Activated B cell treated with CpG ODN at 0.5 μM for 24 hours (primary cell): Measurements from ENCODE around the gene ATP8B1. TPM values are rescaled to one million over a fixed set of nuclear protein-coding genes. Genes with fewer than 3 reads are reported as not detected.

ENCODE experiments used
- ATAC-seq: fragments of 200-7000 bp; cut with Tn5 transposase; one replicate; pipeline ENCODE4 v1.10.0; 2021; ENCODE audit warnings: low read depth, mild to moderate bottlenecking, moderate library complexity
- CTCF ChIA-PET: fragments of 350-600 bp; sonication (Branson Sonifier 250); formaldehyde crosslinking; loops from one replicate; lab custom pipeline; 2021; ENCODE audit warnings: antibody characterized with exemption; lab: Charles Lee
- POLR2A ChIA-PET: fragments of 350-600 bp; sonication (Branson Sonifier 250); formaldehyde crosslinking; loops from one replicate; lab custom pipeline; 2021; ENCODE audit warnings: antibody characterized with exemption; lab: Charles Lee
- DNase-seq: peaks from one replicate; pipeline ENCODE4 v3.0.0; 2022
- H3K27ac Mint-ChIP-seq: one replicate; pipeline ENCODE4 v1.8.0; 2020; ENCODE audit warnings: mixed read lengths
- H3K27me3 Mint-ChIP-seq: one replicate; pipeline ENCODE4 v1.8.0; 2021; ENCODE audit warnings: mixed read lengths
- H3K36me3 Mint-ChIP-seq: one replicate; pipeline ENCODE4 v1.8.0; 2021; ENCODE audit warnings: low read depth, mixed read lengths
- H3K4me1 Mint-ChIP-seq: one replicate; pipeline ENCODE4 v1.8.0; 2021; ENCODE audit warnings: mixed read lengths
- H3K4me3 Mint-ChIP-seq: one replicate; pipeline ENCODE4 v1.8.0; 2020; ENCODE audit warnings: mild to moderate bottlenecking, mixed read lengths
- H3K9me3 Mint-ChIP-seq: one replicate; pipeline ENCODE4 v1.8.0; 2020; ENCODE audit warnings: mixed read lengths
- CTCF ChIP-seq: fragments of 200-600 bp; IDR thresholded peaks from one replicate; pipeline ENCODE4 v1.8.0; 2022; ENCODE audit warnings: antibody characterized with exemption, mild to moderate bottlenecking
- intact Hi-C: fragments of 100-400 bp; cut with micrococcal nuclease; formaldehyde crosslinking; loops from one replicate; pipeline ENCODE4 v1.15.1; 2024
- total RNA-seq: library from RNA; stranded (reverse); gene quantifications from 2 replicates; pipeline ENCODE4 v1.2.3, GENCODE V29; 2022

The ATP8B1 gene
- total RNA-seq, 1 donor from 2014 or later, result 0.69 TPM

GRCh38 chr18:57640236-57640635 lies 162.9 kb downstream of the ATP8B1 start:
- intact Hi-C loops, result no loop called here
- H3K36me3 Mint-ChIP-seq, result peaks cover 55% of the 10 kb centered on the region
- no peaks in the 10 kb centered on the region for H3K27me3 Mint-ChIP-seq
- peaks cover 2% of the 10 kb centered on the region for H3K9me3 Mint-ChIP-seq
- no peak overlapping the region for H3K4me3 Mint-ChIP-seq
- no peak for ATAC-seq
- no peak for DNase-seq
- no peak for TF ChIP-seq CTCF
- POLR2A ChIA-PET, result interaction anchor here (0.7 to 1.1 kb wide), 2 partner anchors 9 to 18 kb away, joined by 3 to 11 read pairs; no protein-coding TSS in a partner anchor
- H3K4me1 Mint-ChIP-seq, result peaks cover 30% of the 10 kb centered on the region
- peak overlapping the region; percentile 12 for H3K27ac Mint-ChIP-seq
- CTCF ChIA-PET, result no interaction called here

- DNase-seq (no peak), ATAC-seq (no peak)
- ChIA-PET POLR2A (interaction anchor here (0.6 to 2.1 kb wide), 8 partner anchors 13 to 247 kb away, joined by 3 to 10 read pairs (median 4); partner anchors contain the start of genes FECH and NARS1), CTCF (interaction anchor here (0.8 to 1.0 kb wide), 2 partner anchors 224 to 483 kb away, joined by 3 to 4 read pairs; no protein-coding TSS in a partner anchor)
- H3K27ac Mint-ChIP-seq, result peak overlapping the region; percentile 56
- H3K36me3 Mint-ChIP-seq, result peaks cover 34% of the 10 kb centered on the region
- H3K9me3 Mint-ChIP-seq, result no peaks in the 10 kb centered on the region
- H3K4me3 Mint-ChIP-seq, result no peak overlapping the region
- H3K4me1 Mint-ChIP-seq, result peaks cover 35% of the 10 kb centered on the region
- intact Hi-C loops, result no loop called here
- TF ChIP-seq CTCF, result no peak
- H3K27me3 Mint-ChIP-seq, result no peaks in the 10 kb centered on the region
Measured at GRCh38 chr18:57635003-57635822, 167.9 kb downstream of the ATP8B1 start.

GRCh38 chr18:57631697-57632096 lies 171.4 kb downstream of the ATP8B1 start:
- intact Hi-C loops, result loop anchor here (1.0 to 2.0 kb wide), 5 partner anchors 18 to 1027 kb away; partner anchors contain the start of genes ATP8B1 and FECH
- H3K4me3 Mint-ChIP-seq, result peak overlapping the region; percentile 98
- DNase-seq (no peak), ATAC-seq (no peak)
- CTCF ChIA-PET, result interaction anchor here (0.6 to 1.8 kb wide), 4 partner anchors 18 to 490 kb away, joined by 3 to 8 read pairs (median 6); no protein-coding TSS in a partner anchor
- H3K27me3 Mint-ChIP-seq, result no peaks in the 10 kb centered on the region
- no peak for TF ChIP-seq CTCF
- POLR2A ChIA-PET, result interaction anchor here (1.4 to 2.7 kb wide), 5 partner anchors 10 to 206 kb away, joined by 4 to 54 read pairs (median 10); partner anchors contain the start of gene NARS1
- peak overlapping the region; percentile 99 for H3K27ac Mint-ChIP-seq
- H3K4me1 Mint-ChIP-seq, result peaks cover 35% of the 10 kb centered on the region
- H3K36me3 Mint-ChIP-seq, result peaks cover 22% of the 10 kb centered on the region
- no peaks in the 10 kb centered on the region for H3K9me3 Mint-ChIP-seq

- POLR2A ChIA-PET, result interaction anchor here (0.6 to 2.7 kb wide), 19 partner anchors 9 to 518 kb away, joined by 3 to 54 read pairs (median 4); partner anchors contain the start of gene NARS1
- Mint-ChIP-seq H3K36me3 (peaks cover 22% of the 10 kb centered on the region), H3K27me3 (no peaks in the 10 kb centered on the region), H3K27ac (peak overlapping the region; percentile 99), H3K4me1 (peaks cover 32% of the 10 kb centered on the region), H3K4me3 (peak overlapping the region; percentile 98), H3K9me3 (no peaks in the 10 kb centered on the region)
- DNase-seq, result no peak
- TF ChIP-seq CTCF, result no peak
- intact Hi-C loops, result loop anchor here (1.0 to 2.0 kb wide), 12 partner anchors 10 to 1028 kb away; partner anchors contain the start of genes ATP8B1, FECH and NARS1
- peak; percentile 35 for ATAC-seq
- CTCF ChIA-PET, result interaction anchor here (0.6 to 1.8 kb wide), 10 partner anchors 9 to 599 kb away, joined by 3 to 8 read pairs (median 4); partner anchors contain the start of gene NARS1
Measured at GRCh38 chr18:57630754-57631595, 172.1 kb downstream of the ATP8B1 start.
